Heart right ventricle (tissue), 16 donors: ENCODE measurements around the gene SACM1L. TPM values are rescaled to one million over a fixed set of nuclear protein-coding genes. Genes with fewer than 3 reads are reported as not detected.

ENCODE experiments used
- ATAC-seq, 8 donors: fragments of 200-7000 bp; cut with Tn5 transposase; one replicate each; pipeline ENCODE4 v1.9.1; 2020; ENCODE audit warnings: mild to moderate bottlenecking in 8 of 8, moderate library complexity in 8 of 8, moderate number of reproducible peaks in 1 of 8
- DNase-seq, 2 donors: peaks; one replicate each; pipeline ENCODE4 v3.0.0-alpha.2; 2020
- H3K27ac ChIP-seq, 10 donors: fragments of 200-600 bp; sonication (generic) in 2 of 10; one replicate each; pipeline versions ENCODE4 v1.5.0 to v1.8.0; 2020 to 2022; ENCODE audit warnings: mild to moderate bottlenecking in 3 of 10
- H3K27me3 ChIP-seq, 7 donors: fragments of 200-600 bp; one replicate each; pipeline ENCODE4 v1.8.0; 2021 to 2022; ENCODE audit warnings: mild to moderate bottlenecking in 2 of 7
- H3K36me3 ChIP-seq, 9 donors: fragments of 200-600 bp; sonication (generic) in 1 of 9; one replicate each; pipeline versions ENCODE4 v1.5.0 to v1.8.0; 2020 to 2022; ENCODE audit warnings: mild to moderate bottlenecking in 2 of 9
- H3K4me1 ChIP-seq, 9 donors: fragments of 200-600 bp; sonication (generic) in 1 of 9; one replicate each; pipeline versions ENCODE4 v1.5.0 to v1.8.0; 2020 to 2022; ENCODE audit warnings: mild to moderate bottlenecking in 4 of 9
- H3K4me3 ChIP-seq, 10 donors: fragments of 200-600 bp; sonication (generic) in 2 of 10; one replicate each; pipeline versions ENCODE4 v1.5.0 to v1.8.0; 2020 to 2022; ENCODE audit warnings: mild to moderate bottlenecking in 7 of 10, moderate library complexity in 2 of 10
- H3K9me3 ChIP-seq, 11 donors: fragments of 200-600 bp in 10 of 11; sonication (generic) in 2 of 11; one replicate each; pipeline versions ENCODE4 v1.5.0 to v1.8.0; 2013 to 2022; ENCODE audit warnings: mild to moderate bottlenecking in 2 of 11, control low read depth in 1 of 11, moderate library complexity in 1 of 11
- WGBS, 2 donors: extraction: QIAGEN DNeasy Blood & Tissue Kit; methylation state at CpG; one replicate each; pipeline ENCODE4 v1.1.7; 2013; ENCODE audit warnings: inconsistent platforms in 1 of 2; 5-methylcytosine and 5-hydroxymethylcytosine counted together
- intact Hi-C, 10 donors: fragments of 100-400 bp; cut with DNase I; formaldehyde crosslinking; loops; one replicate each; pipeline versions ENCODE4 v1.11.1 to v1.14.2; 2022
- polyA plus RNA-seq, 2 donors: library from polyadenylated mRNA; stranded (reverse); fragments of 200-250 nt; gene quantifications; one replicate each; pipeline ENCODE4 v1.2.3, GENCODE V29; 2013
- total RNA-seq, 10 donors: library from RNA; stranded (reverse); fragmentation: NEBNext Ultra II Directional in 3 of 10; extraction: Animal tissue kit (Norgen Biotek cat#: 25700) in 3 of 10; gene quantifications; one replicate each; pipeline versions ENCODE4 v1.2.1 to v1.2.4, GENCODE V29; 2021 to 2023
- TF ChIP-seq, protein P1 (sequence below), 9 donors: fragments of 200-600 bp; sonication (generic) in 2 of 9; IDR thresholded peaks; one replicate each; pipeline versions ENCODE4 v1.5.0 to v1.8.0; 2021 to 2022; ENCODE audit warnings: antibody characterized with exemption in 9 of 9, mild to moderate bottlenecking in 5 of 9, moderate library complexity in 1 of 9
- donor health status: Arrhythmogenic right ventricular cardiomyopathy.
- donor health status: ischemic (EF 13 %, LVEDD 7.1; RV severe dilation, severe dysfunction).
- donor health status: healthy with polysubstance abuse.
- donor health status: DM: no; HTN: yes; CAD: no.
- donor health status: DM: no; HTN: no; CAD: no.
- donor health status: ischemic (EF 25% LVEDD 6.9; RV normal size, moderate dysfunction).
- donor health status: ischemic (EF 25% LVEDD 5.7; RV mildly dilated, moderate dysfunction).
- donor health status: healthy.
- donor health status: DM: yes; HTN: yes; CAD: no.
- donor health status: Ischemic cardiomyopathy.
- donor health status: ischemic (EF 35%, LVEDD 5.7; RV mildly dilated, moderate dysfunction).
- donor health status: nonischemic (EF 11% LVEDD 7.7; RV severe dilation, severe dysfunction).
- donor health status: DM: yes; HTN: yes; CAD: no.
- donor health status: PGD.
- donor health status: ischemic (EF 29% LVEDD 5.4; RV normal size, mild dysfunction).
- donor health status: nonischemic (EF 23%, LVEDD 6.1; RV moderate dilation, normal function).

The SACM1L gene
- total and polyA plus RNA-seq, 12 donors = 15.4 to 28.7 (median 23.6) TPM

DNA sequence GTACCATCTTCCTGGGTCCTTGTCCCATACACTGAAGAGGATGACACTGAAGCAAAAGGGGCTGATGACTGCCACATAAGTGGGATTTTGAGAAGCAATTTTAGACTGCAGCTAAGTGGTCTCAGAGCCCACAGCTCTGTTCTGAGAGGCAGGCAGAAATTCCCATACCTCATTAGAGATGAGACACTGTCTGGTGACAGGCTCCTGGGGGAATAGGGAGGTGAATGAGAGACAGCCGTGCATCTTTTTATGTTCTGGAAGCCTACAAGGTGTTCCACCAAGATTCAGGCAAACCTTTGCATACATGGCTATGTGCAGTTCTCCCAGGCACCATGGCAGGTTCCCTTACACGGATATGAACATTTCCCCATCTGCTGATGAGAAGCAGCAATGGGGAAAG is 47.4 kb upstream of the SACM1L start:
- H3K36me3 ChIP-seq = peaks cover 0 to 44% (median 9%) of the 10 kb centered on the region in 9 donors
- intact Hi-C loops = loop anchor here in 1 of 10 donors (5.0 kb wide), 1 partner anchor 34 kb away; no protein-coding TSS in a partner anchor
- 87 to 91% methylated on average over 2 of the region's 2 CpGs for WGBS, 2 donors

DNA sequence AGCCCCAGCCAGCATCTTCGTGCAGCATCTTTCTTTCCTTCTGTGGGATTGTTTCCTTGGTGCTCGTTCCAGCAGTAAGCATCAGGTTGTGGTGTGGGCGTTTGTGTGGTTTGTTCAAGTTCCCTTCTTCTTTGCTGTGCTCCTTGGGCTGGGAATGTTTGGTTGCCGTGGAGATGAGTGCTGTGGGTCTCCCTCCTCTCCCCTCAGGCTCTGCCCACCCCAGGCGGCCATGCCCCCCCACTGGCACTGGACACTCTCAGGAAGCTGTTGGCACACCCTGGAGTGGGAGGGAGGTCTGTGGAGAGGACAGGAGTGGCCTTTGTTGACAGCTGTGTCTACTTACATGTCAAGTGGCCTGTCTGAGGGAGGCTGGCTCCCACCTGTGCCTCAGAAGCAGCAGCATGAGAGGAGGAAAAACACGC is 46.5 kb upstream of the SACM1L start:
- TF ChIP-seq, protein P1, sequence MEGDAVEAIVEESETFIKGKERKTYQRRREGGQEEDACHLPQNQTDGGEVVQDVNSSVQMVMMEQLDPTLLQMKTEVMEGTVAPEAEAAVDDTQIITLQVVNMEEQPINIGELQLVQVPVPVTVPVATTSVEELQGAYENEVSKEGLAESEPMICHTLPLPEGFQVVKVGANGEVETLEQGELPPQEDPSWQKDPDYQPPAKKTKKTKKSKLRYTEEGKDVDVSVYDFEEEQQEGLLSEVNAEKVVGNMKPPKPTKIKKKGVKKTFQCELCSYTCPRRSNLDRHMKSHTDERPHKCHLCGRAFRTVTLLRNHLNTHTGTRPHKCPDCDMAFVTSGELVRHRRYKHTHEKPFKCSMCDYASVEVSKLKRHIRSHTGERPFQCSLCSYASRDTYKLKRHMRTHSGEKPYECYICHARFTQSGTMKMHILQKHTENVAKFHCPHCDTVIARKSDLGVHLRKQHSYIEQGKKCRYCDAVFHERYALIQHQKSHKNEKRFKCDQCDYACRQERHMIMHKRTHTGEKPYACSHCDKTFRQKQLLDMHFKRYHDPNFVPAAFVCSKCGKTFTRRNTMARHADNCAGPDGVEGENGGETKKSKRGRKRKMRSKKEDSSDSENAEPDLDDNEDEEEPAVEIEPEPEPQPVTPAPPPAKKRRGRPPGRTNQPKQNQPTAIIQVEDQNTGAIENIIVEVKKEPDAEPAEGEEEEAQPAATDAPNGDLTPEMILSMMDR (IDR thresholded peaks at IDR 0.05) = no peak
- Histone ChIP-seq H3K4me1 (peaks cover 0 to 78% (median 55%) of the 10 kb centered on the region in 9 donors), H3K36me3 (peaks cover 0 to 34% (median 0%) of the 10 kb centered on the region in 9 donors), H3K9me3 (no peaks in the 10 kb centered on the region), H3K27me3 (no peaks in the 10 kb centered on the region), H3K4me3 (no peak overlapping the region), H3K27ac (peak overlapping the region in 1 of 10 donors; percentile 6)
- ATAC-seq (peak in 7 of 8 donors; percentile 15 to 73 (median 41)), DNase-seq (peak in 1 of 2 donors; percentile 28)
- WGBS, 2 donors = 56 to 63% methylated on average over 6 of the region's 6 CpGs
- intact Hi-C loops = loop anchor here in 1 of 10 donors (5.0 kb wide), 1 partner anchor 35 kb away; no protein-coding TSS in a partner anchor

More for the DNA sequence above, 47.4 kb upstream of the SACM1L start:
- no peaks in the 10 kb centered on the region for H3K9me3 ChIP-seq
- H3K4me3 ChIP-seq = no peak overlapping the region
- H3K4me1 ChIP-seq = peaks cover 0 to 69% (median 47%) of the 10 kb centered on the region in 9 donors
- ATAC-seq (no peak), DNase-seq (no peak)
- H3K27ac ChIP-seq = no peak overlapping the region
- TF ChIP-seq, protein P1 (IDR thresholded peaks at IDR 0.05) = no peak
- H3K27me3 ChIP-seq = no peaks in the 10 kb centered on the region

DNA sequence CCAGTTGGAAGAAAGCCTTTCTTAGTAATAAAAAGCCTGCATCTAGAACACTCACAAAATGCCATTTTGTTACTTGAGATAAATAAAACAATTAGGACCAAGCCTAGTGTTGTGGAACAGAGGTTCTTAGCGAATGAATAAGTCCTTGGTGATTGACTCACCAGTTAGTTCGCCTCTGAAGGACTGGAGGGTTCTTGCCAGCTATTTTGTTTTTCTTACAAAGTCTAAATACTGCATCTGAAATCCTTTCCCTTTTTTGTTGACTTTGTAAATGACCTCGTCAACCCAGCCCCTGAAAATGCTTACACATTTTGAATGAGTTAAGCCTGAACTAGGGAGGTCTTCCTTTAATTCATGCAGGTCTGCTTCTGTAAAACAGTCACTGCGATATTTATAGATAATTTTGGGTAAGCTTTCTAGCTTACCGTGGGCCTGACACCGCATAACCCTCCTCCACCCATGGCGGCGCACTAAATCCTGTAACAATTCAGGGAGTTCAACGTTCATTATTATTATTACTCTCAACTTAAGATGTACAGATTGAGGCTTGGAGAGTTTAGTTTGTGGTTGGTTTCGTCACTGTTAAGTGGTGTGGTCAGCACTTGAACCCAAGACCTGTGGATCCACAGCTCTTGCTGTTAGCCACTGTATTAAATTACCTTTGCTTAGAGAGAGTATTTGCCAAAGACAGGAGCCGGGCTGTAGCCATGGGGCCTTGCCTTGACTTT is 45.0 kb upstream of the SACM1L start:
- peaks cover 0 to 34% (median 0%) of the 10 kb centered on the region in 9 donors for H3K36me3 ChIP-seq
- no peak for ATAC-seq
- peak overlapping the region in 5 of 10 donors; percentile 1 to 80 (median 23) for H3K27ac ChIP-seq
- H3K9me3 ChIP-seq = peaks cover 0 to 10% (median 0%) of the 10 kb centered on the region in 11 donors
- H3K4me1 ChIP-seq = peaks cover 0 to 81% (median 52%) of the 10 kb centered on the region in 9 donors
- TF ChIP-seq, protein P1 (IDR thresholded peaks at IDR 0.05) = no peak
- 74 to 76% methylated on average over 11 of the region's 11 CpGs for WGBS, 2 donors
- intact Hi-C loops = loop anchor here in 1 of 10 donors (5.0 kb wide), 1 partner anchor 37 kb away; no protein-coding TSS in a partner anchor
- DNase-seq = no peak
- H3K27me3 ChIP-seq = no peaks in the 10 kb centered on the region
- H3K4me3 ChIP-seq = no peak overlapping the region

DNA sequence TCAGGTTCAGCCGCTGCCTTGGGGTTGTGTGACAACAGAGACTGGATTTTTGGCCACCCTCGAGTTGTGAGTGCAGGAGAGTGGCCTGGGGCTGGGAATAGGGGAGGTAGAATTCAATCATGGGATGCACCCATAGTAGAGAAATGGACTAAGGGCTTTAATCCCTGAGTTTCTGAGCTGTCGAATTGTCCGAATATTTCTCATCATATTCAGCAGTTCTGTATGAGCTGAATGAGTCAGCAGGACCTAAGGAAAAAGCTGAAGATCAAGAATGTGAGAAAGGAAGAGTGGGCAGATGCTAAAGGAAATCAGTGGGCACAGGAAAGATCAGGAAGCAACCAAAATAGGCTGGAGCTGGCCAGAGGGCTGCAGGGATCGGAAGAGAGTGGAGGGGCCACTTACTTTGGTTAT is 44.4 kb upstream of the SACM1L start:
- H3K4me3 ChIP-seq = no peak overlapping the region
- TF ChIP-seq, protein P1 (IDR thresholded peaks at IDR 0.05) = no peak
- H3K36me3 ChIP-seq = peaks cover 0 to 31% (median 0%) of the 10 kb centered on the region in 9 donors
- ATAC-seq (no peak), DNase-seq (no peak)
- no peaks in the 10 kb centered on the region for H3K27me3 ChIP-seq
- 65 to 66% methylated on average over 5 of the region's 5 CpGs for WGBS, 2 donors
- intact Hi-C loops = loop anchor here in 2 of 10 donors (5.0 kb wide), 2 partner anchors 37 to 42 kb away; no protein-coding TSS in a partner anchor
- H3K4me1 ChIP-seq = peaks cover 0 to 76% (median 52%) of the 10 kb centered on the region in 9 donors
- H3K27ac ChIP-seq = peak overlapping the region in 5 of 10 donors; percentile 1 to 80 (median 23)
- peaks cover 0 to 10% (median 0%) of the 10 kb centered on the region in 11 donors for H3K9me3 ChIP-seq
